Activated CD4-positive, alpha-beta T cell treated with anti-CD3 and anti-CD28 coated beads, Interleukin-2, amount 50 U/mL, for 4 hours (primary cell): ENCODE measurements around the gene IQCM.

Source experiments
- DNase-seq, 2 experiments: peaks; one replicate each; pipeline ENCODE4 v3.0.0-alpha.2; 2020

Gene IQCM

DNA sequence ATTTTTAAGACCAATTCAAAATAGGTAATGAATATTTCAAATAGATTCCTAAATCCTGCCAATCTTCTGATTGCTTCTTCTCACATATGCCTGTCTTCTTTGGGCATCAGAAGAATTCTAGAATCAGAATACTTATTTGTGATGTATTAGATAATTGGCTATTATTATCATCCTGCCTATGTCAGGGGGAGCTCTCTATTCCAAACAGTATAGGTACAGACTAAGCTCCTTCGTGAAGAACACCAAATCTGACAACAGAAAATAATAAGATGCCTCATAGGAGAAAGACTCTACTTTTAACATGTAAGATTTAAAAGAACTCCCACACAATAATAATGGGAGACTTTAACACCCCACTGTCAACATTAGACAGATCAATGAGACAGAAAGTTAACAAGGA lies at the start of gene IQCM:
IQCM (minus strand) TSS at position 101 of the 400 bp plus-strand sequence. CDS start 73,152 bp downstream, outside the sequence.
- no peak for DNase-seq

DNA sequence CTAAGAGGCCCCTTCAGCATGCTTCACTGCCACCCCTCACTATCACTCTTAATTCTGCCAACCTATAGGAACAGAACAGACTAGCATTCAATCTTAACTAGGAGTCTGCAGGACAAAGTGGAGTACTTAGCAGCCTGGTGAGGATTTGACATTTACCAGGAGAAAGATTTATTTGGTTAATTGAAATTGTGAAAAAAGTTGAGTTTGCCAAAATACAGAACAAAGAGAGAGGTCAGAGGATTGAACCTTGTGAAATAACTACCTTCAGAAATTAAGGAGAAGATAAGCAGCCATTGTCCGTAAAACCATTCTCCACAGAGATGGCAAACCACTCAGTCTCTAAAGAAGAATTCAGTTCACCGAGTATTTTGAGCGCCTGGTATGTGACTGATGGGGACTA lies 41.8 kb upstream of the IQCM start:
- no peak for DNase-seq

DNA sequence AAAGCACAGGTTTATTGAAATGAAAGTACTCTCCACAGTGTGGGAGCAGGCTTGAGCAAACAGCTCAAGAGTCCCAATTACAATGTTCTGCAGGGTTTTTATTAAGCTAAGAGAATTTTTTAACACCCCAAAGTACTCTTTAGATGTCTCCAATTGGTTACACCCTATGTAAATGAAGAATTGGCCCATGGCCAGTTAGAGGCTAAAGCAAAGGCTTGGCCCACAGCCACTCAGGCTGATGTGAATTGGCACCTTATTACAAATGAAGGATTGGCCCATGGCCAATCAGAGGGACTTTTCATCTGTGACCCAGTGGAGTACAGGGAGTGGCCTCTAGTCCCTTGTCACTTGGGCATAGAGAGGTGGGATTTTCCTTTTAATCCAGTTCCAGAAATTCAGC lies 30.1 kb upstream of the IQCM start:
- no peak for DNase-seq

DNA sequence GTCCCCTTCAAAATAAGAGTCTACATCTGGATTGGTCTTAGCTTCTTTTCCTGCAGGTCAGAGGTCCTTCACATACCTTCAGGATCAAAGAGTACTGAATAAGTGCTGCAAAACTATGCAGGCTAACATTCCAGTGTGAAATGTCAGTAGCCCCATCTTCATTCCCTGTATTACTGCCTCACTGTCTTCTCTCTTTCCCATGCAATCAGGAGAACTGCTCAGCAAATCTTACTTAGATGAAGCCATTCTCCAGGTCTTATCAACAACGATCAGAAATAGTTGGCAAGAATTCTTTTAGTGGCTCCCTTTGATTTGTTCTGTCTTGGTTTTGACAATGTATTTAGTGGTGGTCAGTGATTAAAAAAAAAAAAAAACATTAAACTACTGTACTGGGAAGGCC lies 26.0 kb upstream of the IQCM start:
- DNase-seq: no peak

DNA sequence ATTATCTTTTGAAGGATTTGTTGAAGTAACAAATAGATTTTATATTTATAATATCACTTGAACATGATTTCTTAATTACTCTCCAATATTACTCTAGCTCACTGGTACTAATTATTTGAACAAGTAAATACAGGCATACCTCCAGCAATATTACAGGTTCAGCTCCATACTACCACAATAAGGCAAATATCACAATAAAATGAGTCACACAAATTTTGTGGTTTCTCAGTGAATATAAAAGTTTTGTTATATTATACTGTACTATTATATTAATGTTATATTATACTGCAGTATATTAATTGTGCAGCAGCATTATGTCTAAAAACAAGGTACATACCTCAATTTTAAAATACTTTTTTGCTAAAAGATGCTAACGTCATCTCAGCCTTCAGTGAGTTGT lies 22.4 kb upstream of the IQCM start:
- no peak for DNase-seq

DNA sequence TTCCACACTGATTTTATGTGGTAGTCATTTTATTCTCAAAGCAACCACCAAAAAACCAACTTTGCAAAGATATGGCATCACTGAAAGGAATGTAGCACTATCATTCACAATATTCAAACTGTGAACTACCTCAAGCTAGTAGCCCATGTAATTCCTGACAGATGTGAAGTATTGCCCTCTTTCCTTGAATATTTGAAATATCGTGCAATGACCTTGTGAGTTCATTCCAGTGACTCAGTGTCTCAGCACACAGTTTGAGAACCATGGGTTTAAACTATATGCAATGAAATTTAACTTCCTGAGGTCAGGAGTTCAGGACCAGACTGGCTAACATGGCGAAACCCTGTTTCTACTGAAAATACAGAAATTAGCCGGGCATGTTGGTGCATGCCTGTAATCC lies 20.9 kb upstream of the IQCM start:
- DNase-seq: no peak

DNA sequence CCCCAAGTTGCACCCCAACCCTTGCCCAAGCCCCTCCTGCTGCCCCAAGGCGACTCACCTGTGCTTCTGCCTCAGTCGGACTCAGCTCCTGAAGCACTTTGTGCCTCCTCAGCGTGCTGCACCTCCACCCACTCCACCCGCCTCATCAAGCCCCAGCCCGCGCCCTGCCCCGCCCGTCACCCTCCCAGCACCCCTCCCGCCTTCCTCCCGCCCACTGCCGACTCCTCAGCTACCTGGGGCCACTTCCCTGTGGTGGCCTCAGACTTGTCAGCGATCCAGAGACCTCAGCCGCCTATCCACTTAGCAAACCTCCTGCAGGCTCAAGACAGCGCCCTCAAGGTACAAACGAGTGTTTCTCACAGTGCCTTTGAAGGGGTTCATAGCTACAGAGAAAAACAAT lies 19.6 kb upstream of the IQCM start:
- DNase-seq: no peak

- no peak for DNase-seq
These were observed 16.1 kb upstream of the IQCM start for GRCh38 chr4:149831656-149832208.

DNA sequence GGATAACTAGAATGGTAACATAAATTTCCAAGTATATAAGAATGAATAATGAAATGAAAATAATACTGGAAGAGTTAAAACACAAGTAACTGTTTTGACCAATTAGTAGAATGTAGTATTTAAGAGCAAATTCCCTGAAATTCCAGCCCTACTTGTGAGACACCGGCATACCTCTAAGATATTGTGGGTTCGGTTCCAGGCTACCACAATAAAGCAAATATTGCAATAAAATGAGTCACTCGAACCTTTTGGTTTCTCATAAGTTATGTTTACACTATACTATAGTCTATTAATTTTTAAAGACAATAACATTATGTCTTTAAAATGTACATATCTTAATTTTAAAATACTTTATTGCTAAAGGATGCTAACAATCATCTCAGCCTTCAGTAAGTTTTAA lies 15.2 kb upstream of the IQCM start:
- no peak for DNase-seq

DNA sequence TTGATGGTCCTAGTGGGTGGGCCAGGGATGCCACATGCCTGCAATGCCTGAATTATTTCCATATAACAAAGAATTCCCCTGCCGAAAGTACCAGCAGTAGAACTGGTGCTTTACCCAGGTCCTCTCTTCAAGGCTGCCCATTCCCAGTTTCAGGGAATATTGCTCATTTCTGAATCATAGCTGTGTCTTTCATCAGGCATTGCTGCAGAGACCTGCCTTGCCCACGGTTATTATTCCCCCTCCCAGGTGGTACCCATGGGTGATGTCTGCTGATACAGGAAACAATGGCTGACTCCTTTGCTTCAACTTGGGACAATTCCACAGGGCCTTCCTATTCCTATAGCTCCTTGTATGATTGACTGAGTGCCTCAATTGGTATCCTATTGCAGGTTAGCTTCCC lies 9.7 kb upstream of the IQCM start:
- DNase-seq: no peak

DNA sequence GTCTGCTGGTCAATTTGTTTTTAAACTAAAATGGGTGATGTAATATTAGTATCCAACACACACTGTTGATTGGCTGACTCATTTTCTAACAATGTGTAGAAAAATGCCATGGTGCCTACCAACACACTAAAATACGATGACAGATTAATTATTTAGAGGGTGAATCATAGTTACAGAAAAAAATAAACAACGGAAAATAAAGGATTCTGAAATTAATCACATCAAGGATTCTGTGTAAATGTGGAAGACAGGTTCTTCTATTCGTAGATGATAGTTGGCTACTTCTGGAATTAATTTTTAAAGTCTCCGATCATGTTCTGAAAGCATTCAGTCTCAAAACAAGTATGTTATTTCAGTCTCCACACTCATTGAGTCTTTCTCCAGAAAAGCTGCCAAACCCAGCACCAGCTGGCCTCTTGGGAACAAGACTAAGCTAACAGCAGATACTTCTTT lies 8.2 kb upstream of the IQCM start:
- DNase-seq: no peak

DNA sequence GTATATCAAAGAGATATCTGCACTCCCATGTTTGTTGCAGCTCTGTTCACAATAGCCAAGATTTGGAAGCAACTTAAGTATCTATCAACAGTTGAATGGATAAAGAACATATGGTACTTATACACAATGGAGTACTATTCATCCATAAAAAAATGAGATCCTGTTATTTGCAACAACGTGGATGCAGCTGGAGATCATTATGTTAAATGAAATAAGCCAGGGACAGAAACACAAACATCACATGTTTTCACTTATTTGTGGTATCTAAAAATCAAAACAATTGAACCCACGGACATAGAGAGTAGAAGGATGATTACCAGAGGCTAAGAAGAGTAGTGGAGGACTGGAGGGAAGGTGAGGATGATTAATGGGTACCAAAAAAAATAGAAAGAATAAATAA lies 14.2 kb downstream of the IQCM start:
- DNase-seq: no peak

GRCh38 chr4:149799546-149799945 lies 16.1 kb downstream of the IQCM start:
- no peak for DNase-seq

DNA sequence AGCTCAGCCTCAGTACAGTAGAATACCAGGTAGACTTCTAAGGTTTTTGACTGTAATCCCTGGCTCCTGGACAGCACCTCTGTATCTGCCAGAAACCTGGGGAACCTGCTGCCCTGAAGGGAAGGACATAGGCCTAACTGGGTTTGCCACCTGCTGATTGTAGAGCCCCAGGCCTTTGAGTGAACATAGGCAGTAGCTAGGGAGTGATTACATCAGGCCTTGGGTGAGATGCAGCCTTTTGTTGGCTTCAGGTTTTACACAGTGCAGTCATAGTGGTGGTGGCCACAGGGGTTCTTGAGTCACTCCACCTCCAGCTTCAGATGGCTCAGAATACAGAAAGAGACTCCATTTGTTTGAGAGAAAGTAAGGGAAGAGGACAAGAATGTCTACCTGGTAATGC lies 19.3 kb downstream of the IQCM start:
- DNase-seq: no peak

DNA sequence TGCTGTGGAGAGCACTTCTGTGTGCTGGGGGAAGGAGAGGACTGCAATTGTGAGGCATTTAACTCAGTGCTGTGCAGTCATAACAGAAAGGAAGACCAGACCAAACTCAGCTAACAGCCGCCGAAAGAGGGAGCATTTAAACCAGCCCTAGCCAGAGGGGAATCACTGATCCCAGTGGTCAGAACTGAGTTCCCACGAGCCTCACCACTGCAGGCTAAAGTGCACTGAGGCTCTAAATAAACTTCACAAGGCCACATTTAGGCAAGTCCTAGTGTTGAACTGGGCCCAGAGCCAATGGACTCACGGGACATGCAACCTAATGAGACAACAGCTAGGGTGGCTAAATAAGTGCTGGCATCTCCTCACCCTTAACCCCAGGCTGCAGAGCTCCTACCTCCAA lies 20.4 kb downstream of the IQCM start:
- DNase-seq: no peak

DNA sequence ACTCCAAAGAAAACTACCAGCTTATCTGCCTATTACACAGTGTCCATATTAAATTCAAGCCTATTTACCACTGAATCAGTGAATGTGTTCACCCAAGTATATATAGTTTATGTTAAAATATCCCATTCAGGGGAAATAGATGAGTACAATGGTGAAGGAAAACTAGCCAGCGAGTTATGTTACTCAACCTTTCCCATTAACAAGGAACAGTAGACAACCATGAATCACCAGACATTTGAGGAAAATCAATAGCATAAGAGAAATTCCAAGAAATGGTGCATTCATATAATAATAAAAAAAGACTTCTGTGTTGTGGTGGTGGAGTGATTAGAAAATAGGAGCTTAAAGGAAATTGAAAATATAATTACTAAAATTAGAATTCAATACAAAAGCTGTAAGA lies 21.3 kb downstream of the IQCM start:
- DNase-seq: no peak

DNA sequence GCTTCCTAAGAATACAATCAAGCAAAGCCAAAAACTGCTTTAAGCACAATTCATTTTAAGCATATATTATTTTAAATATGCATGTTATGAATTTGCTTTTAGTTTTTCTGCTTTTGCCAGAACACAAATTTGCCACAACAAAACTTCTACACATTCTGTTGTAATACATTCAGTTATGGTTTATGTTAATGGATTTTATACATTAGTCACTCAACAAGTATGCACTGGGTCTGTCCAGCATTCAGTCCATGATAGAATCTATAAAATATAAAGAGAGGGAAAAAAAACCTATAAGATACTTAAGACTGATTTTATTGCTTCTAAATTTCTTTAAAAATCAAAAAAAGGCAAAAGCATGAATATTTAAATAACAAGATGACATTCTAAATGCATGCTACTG lies 22.2 kb downstream of the IQCM start:
- no peak for DNase-seq

DNA sequence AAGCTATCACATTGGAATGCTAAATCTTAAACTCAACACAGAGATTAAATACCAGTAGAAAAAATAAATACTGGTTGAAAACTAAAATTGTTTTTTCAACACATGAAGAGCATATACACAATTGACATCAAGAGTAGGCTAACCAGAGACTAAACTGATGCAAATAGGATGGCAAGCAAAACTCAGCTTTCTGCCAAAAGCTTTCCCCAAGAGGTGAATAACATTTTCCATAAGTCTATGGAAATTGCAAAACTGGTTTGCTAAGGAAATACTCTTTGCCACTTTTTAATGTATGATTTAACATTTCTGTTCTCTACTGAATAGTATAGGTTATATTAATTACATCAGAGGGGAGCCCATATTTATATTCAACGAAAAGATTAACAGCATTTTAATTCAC lies 23.8 kb downstream of the IQCM start:
- DNase-seq: no peak

DNA sequence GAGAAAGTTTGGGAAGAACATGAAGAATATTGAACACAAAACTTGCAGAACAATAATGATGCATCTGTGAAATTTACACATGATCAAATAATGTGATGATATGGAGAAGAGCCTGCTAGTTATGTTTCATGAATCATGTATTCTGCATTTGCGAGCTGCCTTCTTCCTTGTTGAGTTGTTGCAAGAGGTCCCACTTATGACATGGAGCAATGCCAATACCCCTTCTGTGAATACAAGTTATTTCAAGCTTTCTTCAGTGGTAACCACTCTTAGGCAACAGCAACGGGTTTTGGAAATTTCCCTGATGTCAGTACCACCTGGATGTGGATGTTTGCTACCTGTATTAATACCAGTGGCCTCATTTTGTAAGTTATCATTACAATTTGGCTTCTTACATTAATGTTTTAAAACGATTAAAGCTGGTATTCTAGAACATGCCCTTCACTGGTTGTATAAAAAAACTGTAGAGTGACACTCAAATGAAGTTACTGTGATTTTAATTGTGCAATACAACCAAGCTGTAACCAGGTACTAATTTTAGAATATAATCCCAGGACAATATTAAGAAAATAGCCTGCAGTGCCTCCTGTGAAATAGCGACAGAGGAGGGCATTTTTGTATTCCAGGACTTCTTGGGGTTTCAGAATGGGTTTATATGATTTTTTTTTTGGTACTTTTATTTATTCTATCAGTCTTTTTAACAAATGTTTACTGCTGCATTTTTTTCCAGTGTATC lies 25.3 kb downstream of the IQCM start:
- no peak for DNase-seq

DNA sequence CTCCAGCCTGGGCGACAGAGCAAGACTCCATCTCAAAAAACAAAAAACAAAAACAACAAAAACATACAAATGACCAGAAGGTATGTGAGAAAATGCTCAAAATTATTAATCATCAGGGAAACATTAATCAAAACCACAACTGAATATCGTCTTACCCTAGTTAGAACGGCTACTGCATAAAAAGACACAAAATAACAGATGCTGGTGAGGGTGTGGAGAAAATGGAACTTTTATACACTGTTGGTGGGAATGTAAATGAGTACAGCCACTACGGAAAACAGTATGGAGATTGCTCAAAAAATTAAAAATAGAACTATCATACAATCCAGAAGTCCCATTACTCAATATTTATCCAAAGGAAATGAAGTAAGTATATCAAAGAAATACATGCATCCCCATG lies 27.3 kb downstream of the IQCM start:
- no peak for DNase-seq

DNA sequence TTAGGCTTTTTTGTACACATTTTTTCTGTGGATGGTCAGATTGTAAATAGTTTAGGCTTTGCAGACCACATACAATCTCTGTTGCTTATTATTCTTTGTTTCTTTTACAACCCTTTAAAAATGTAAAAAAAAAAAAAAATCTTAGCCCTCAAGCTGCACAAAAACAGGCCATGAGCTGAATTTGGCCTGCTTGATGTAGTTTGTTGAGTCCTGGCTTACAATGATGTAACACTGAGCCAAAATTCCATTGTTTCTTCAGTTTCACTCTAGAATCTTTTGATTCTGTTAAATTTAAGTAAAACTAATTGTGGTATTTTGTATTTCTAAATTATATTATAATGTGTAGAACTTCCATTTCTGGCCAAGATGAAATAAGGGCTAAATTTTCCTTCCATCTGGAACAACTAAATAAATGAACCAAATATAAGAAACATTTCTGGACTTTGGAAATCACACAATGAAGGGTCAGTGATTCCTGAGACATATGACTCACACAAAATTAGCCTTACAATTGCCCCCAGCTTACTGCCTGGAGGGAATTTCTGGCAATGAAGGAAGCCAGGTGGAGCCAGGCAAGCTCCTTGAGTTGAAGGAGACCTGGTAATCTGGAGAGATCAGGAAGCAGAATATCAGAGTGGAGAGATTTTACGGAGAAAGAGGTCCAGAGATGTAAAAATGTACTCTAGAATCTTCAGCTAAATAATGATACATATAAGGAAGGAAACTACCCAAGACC lies 29.8 kb downstream of the IQCM start:
- no peak for DNase-seq

DNA sequence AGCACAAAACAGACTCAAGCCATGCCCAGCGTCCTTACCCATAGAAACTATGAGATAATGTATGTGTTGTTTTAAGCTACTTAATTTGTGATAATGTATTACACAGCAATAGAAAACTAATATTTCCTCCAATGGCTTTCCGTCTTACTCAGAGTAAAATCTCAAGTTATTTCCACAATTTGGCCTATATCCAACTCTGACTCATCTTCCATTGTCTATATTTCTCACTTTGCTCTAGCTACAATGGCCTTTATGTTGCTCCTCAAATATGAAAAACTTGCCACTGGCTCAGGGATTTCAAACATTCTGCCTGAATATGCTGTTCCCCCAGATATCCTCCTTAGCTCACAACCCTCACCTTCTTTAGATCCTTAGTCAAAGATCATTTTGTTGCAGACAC lies 31.6 kb downstream of the IQCM start:
- DNase-seq: no peak

DNA sequence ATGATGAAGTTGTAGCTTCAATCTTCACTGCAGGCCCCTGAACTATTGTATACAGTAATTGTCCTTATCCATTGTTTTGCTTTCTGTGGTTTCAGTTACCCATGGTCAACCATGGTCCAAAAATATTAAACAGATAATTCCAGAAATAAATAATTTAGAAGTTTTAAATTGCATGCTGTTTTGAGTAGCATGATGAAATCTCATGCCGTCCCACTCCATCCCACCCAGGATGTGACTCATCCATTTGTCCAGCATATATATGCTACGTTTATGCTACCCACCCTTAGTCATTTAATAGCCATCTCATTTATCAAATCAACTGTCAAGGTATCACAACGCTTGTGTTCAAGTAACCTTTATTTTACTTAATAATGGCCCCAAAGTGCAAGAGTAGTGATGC lies 34.5 kb downstream of the IQCM start:
- DNase-seq: no peak

DNA sequence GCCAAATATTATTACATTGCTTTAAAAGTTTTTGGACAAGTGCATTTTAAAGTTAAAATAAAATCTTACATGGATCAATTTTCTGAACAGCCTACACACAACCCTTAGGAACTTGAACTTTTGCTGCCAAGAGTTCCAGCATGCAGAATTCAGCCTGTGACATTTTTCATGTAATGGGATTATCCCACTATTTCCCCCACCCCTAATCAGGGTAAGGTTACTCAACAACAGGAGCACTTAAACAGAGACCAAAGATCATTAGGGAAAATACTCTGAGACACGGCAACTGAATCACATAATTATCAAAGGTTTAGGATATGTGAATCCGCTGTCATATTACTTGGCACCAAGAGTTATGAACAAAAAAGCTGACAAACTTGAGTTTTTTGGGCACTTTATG lies 47.2 kb downstream of the IQCM start:
- DNase-seq: no peak
